Umbilical cord (tissue), 2 donors: ENCODE data around the gene MEAK7. TPM values are rescaled to one million over a fixed set of nuclear protein-coding genes. Genes with fewer than 3 reads are reported as not detected.

Source experiments
- DNase-seq: peaks from one replicate; pipeline ENCODE4 v3.0.0-alpha.2; 2015; ENCODE audit warnings: low spot score
- total RNA-seq: library from RNA; depleted of rRNA; stranded (reverse); fragments of >200 nt; gene quantifications from one replicate; pipeline ENCODE4 v1.2.3, GENCODE V29; 2014; ENCODE audit warnings: low replicate concordance; ENCODE audit not compliant: insufficient read depth

The MEAK7 gene
- total RNA-seq, 1 donor from 2014 or later: 19.3 TPM

- DNase-seq: no peak
Observed at GRCh38 chr16:84489131-84489530, 15.3 kb downstream of the MEAK7 start.

- DNase-seq: no peak
Observed at GRCh38 chr16:84487358-84487757, 17.1 kb downstream of the MEAK7 start.

- no peak for DNase-seq
Observed at GRCh38 chr16:84486551-84487235, 17.8 kb downstream of the MEAK7 start.

- DNase-seq: no peak
Observed at GRCh38 chr16:84486126-84486525, 18.3 kb downstream of the MEAK7 start.

GRCh38 chr16:84485255-84486010 is 19.0 kb downstream of the MEAK7 start:
- DNase-seq: no peak

- peak; percentile 52 for DNase-seq
Observed at GRCh38 chr16:84484579-84485254, 19.7 kb downstream of the MEAK7 start.

- no peak for DNase-seq
Observed at GRCh38 chr16:84483882-84484565, 20.4 kb downstream of the MEAK7 start.

- no peak for DNase-seq
Observed at GRCh38 chr16:84482951-84483881, 21.2 kb downstream of the MEAK7 start.

- no peak for DNase-seq
Observed at GRCh38 chr16:84482001-84482891, 22.2 kb downstream of the MEAK7 start.

GRCh38 chr16:84481051-84481735 is 23.3 kb downstream of the MEAK7 start:
- DNase-seq: no peak

GRCh38 chr16:84479716-84480450 is 24.6 kb downstream of the MEAK7 start:
- DNase-seq: no peak

GRCh38 chr16:84478172-84478947 is 26.1 kb downstream of the MEAK7 start:
- DNase-seq: no peak

- no peak for DNase-seq
Observed at GRCh38 chr16:84477661-84478060, 26.8 kb downstream of the MEAK7 start.

- no peak for DNase-seq
Observed at GRCh38 chr16:84476401-84476800, 28.1 kb downstream of the MEAK7 start.

- no peak for DNase-seq
Observed at GRCh38 chr16:84475643-84476240, 28.7 kb downstream of the MEAK7 start.

GRCh38 chr16:84471966-84472365 is 32.5 kb downstream of the MEAK7 start:
- no peak for DNase-seq

- no peak for DNase-seq
Observed at GRCh38 chr16:84471316-84471715, 33.1 kb downstream of the MEAK7 start.
